Uterus (tissue), 4 donors: Measurements from ENCODE around the gene STUM. TPM values are rescaled to one million over a fixed set of nuclear protein-coding genes. Genes with fewer than 3 reads are reported as not detected.

Experiments used
- DNase-seq, 2 donors: peaks; one replicate each; pipeline ENCODE4 v3.0.0-alpha.2; 2019 to 2020
- H3K27ac ChIP-seq, 2 donors: fragments of 200-600 bp; sonication (generic); 1 replicate in 1 of 2; 2 replicates in 1 of 2; pipeline ENCODE4 v1.5.1; 2016 to 2018
- H3K27me3 ChIP-seq, 2 donors: fragments of 200-600 bp; sonication (generic); one replicate each; pipeline ENCODE4 v1.5.1; 2018 to 2019; ENCODE audit warnings: control low read depth in 1 of 2
- H3K36me3 ChIP-seq, 2 donors: fragments of 200-600 bp; sonication (generic); one replicate each; pipeline ENCODE4 v1.5.1; 2019; ENCODE audit warnings: control low read depth in 1 of 2
- H3K4me1 ChIP-seq, 2 donors: fragments of 200-600 bp; sonication (generic); one replicate each; pipeline ENCODE4 v1.5.1; 2018 to 2019; ENCODE audit warnings: control low read depth in 1 of 2
- H3K4me3 ChIP-seq, 2 donors: fragments of 200-600 bp; sonication (generic); 1 replicate in 1 of 2; 2 replicates in 1 of 2; pipeline ENCODE4 v1.5.1; 2018 to 2019; ENCODE audit warnings: mild to moderate bottlenecking in 1 of 2
- H3K9me3 ChIP-seq, 2 donors: fragments of 200-600 bp; sonication (generic); one replicate each; pipeline ENCODE4 v1.5.1; 2019; ENCODE audit warnings: control low read depth in 1 of 2
- POLR2A ChIP-seq, 2 donors: fragments of 450-650 bp; IDR thresholded peaks; one replicate each; pipeline ENCODE4 v1.6.1; 2016; ENCODE audit warnings: antibody characterized with exemption in 2 of 2, mild to moderate bottlenecking in 1 of 2, moderate library complexity in 1 of 2
- intact Hi-C: fragments of 100-400 bp; cut with DNase I; formaldehyde crosslinking; loops from one replicate; pipeline ENCODE4 v1.15.1; 2023; ENCODE audit warnings: low total_unique reads
- total RNA-seq, 4 donors: library from RNA; depleted of rRNA in 3 of 4; stranded (reverse); fragments of >200 nt in 3 of 4; gene quantifications; one replicate each; pipeline versions ENCODE4 v1.1.0 to v1.2.4, GENCODE V29; 2014 to 2023
- TF ChIP-seq, protein P1 (sequence below), 4 experiments: fragments of 200-600 bp in 2 of 4; fragments of 450-650 bp in 2 of 4; sonication (generic) in 2 of 4; IDR thresholded peaks; one replicate each; pipeline ENCODE4 v1.5.1; 2016 to 2019; ENCODE audit warnings: antibody characterized with exemption in 4 of 4, mild to moderate bottlenecking in 2 of 4, moderate library complexity in 1 of 4
- donor health status: DM: yes; HTN: yes; CAD: no.

Gene STUM
- total RNA-seq, 4 donors from 2014 or later = 0.88 to 9.1 (median 2.2) TPM

DNA sequence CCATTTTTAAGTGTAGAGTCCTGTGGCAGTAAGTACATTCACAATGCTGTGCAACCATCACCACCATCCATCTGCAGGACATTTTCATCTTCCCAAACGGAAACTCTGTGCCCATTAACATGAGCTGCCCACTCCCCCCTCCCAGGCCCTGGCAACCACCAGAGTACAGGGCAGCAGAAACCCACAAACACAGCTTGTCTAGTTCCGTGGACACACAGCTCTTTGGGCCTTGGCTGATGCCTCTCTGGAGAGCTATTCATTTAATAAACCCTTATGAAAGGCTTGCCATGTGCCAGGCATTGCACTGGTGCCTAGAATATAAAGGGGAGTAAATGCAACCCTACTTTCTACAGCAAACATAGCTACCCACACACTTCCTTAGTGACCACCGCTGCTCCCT, 28.0 kb downstream of the STUM start:
- no peak overlapping the region for H3K27ac ChIP-seq
- TF ChIP-seq, protein P1, sequence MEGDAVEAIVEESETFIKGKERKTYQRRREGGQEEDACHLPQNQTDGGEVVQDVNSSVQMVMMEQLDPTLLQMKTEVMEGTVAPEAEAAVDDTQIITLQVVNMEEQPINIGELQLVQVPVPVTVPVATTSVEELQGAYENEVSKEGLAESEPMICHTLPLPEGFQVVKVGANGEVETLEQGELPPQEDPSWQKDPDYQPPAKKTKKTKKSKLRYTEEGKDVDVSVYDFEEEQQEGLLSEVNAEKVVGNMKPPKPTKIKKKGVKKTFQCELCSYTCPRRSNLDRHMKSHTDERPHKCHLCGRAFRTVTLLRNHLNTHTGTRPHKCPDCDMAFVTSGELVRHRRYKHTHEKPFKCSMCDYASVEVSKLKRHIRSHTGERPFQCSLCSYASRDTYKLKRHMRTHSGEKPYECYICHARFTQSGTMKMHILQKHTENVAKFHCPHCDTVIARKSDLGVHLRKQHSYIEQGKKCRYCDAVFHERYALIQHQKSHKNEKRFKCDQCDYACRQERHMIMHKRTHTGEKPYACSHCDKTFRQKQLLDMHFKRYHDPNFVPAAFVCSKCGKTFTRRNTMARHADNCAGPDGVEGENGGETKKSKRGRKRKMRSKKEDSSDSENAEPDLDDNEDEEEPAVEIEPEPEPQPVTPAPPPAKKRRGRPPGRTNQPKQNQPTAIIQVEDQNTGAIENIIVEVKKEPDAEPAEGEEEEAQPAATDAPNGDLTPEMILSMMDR (IDR thresholded peaks at IDR 0.05) = no peak
- no peak for TF ChIP-seq POLR2A (IDR thresholded peaks at IDR 0.05)
- H3K4me3 ChIP-seq = no peak overlapping the region
- H3K4me1 ChIP-seq = no peaks in the 10 kb centered on the region
- no peaks in the 10 kb centered on the region for H3K36me3 ChIP-seq
- no peaks in the 10 kb centered on the region for H3K9me3 ChIP-seq
- DNase-seq = no peak
- intact Hi-C loops = no loop called here
- H3K27me3 ChIP-seq = no peaks in the 10 kb centered on the region

DNA sequence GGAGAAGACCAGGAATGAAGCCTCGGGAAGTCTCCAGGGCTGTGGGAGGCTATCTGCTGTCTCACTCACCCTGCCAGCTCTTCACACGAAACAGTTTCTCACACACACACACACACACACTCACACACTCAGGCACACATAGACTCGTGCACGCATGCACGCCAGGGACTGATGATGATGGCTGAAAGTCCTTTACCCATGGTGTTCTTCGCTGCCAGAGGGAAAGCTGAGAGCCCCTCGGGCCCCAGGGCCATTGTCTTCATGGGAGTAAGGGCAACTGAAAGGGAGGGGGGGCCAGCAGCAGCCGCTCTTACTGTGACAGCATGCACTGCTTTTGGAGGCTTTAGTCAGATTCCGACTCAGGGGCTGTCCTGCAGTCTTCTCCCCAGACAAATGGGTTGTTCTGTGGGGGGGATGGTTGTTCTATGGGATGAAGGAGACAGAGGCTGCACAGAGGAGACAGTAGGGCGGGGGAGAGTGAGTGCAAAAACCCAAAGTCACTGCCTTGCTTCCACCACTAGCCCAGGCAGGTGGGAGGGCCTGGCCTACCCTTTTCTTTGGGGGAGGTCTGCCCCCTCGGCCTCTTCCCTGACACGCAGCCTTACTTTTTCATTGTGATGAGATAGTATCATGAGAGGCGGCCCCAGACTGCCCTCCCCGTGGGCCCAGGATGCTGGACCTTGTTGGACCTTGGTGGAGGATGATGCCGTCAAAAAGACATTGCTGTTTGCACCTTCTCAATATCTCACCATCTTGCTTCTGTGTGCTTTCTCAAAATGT, 29.0 kb downstream of the STUM start:
- no peaks in the 10 kb centered on the region for H3K27me3 ChIP-seq
- no peak overlapping the region for H3K27ac ChIP-seq
- no peaks in the 10 kb centered on the region for H3K9me3 ChIP-seq
- H3K4me1 ChIP-seq = no peaks in the 10 kb centered on the region
- H3K36me3 ChIP-seq = no peaks in the 10 kb centered on the region
- H3K4me3 ChIP-seq = no peak overlapping the region
- intact Hi-C loops = no loop called here
- DNase-seq = no peak
- TF ChIP-seq, protein P1 (IDR thresholded peaks at IDR 0.05) = no peak
- TF ChIP-seq POLR2A (IDR thresholded peaks at IDR 0.05) = no peak

DNA sequence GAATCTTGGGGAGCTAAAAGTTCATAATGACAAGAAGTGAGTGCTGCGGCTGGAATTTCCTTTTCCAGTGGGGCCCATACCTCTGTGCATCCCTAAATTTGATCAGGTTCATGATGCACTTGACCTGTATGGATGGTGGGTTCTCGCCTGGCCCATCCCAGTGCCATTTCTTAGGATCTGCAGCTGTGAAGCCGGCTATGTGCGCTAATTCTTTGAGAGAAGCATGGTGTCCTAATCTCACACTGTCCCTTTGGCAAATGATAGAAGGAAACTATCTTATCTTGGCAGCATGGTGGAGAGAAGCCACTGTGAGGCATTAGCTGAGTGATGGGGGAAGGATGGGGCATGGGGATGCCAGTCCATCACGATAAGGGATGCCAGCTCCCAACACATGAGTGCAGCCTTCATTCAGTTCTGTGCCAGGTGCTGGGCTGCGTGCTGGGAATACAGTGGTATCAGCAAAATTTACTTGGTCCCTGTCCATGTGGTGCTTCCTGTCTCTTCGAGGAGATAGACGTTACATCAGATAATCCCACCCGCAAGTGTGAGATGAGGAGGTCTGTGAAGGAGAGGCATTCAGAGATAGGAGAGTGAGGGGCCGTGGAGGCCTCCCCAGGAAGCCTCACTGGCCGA, 30.5 kb downstream of the STUM start:
- no peak for DNase-seq
- TF ChIP-seq, protein P1 (IDR thresholded peaks at IDR 0.05) = no peak
- no peak for TF ChIP-seq POLR2A (IDR thresholded peaks at IDR 0.05)
- no peak overlapping the region for H3K4me3 ChIP-seq
- no peaks in the 10 kb centered on the region for H3K9me3 ChIP-seq
- intact Hi-C loops = no loop called here
- H3K27me3 ChIP-seq = no peaks in the 10 kb centered on the region
- H3K4me1 ChIP-seq = no peaks in the 10 kb centered on the region
- no peaks in the 10 kb centered on the region for H3K36me3 ChIP-seq
- H3K27ac ChIP-seq = no peak overlapping the region

DNA sequence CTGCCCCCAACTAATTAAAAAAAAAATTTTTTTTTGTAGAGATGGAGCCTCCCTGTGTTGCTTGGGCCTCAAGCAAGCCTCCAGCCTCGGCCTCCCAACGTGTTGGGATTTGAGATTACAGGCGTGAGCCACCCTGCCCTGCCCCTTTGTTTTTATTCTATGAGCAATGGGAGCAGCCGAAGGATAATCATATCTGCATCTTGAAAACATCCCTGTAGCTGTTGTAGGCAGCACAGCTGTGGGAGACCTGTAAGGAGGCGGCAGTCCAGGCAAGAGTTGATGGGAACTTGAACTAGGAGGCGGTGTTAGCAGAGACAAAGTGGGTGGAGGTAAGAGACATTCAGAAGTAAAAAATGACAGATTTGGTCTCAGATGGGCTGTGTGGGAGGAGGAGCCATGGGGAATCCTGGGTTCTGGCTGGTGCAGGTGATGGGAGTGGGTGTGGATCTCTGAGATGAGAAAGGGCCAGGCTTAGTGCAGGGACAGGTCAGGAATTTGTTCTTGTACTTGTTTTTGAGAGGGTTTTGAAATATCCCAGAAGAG, 31.3 kb downstream of the STUM start:
- no peak overlapping the region for H3K27ac ChIP-seq
- no peak for TF ChIP-seq POLR2A (IDR thresholded peaks at IDR 0.05)
- TF ChIP-seq, protein P1 (IDR thresholded peaks at IDR 0.05) = no peak

More for the DNA sequence above, 31.3 kb downstream of the STUM start:
- no peaks in the 10 kb centered on the region for H3K4me1 ChIP-seq
- no peaks in the 10 kb centered on the region for H3K36me3 ChIP-seq
- intact Hi-C loops = no loop called here
- H3K27me3 ChIP-seq = no peaks in the 10 kb centered on the region
- no peak overlapping the region for H3K4me3 ChIP-seq
- H3K9me3 ChIP-seq = no peaks in the 10 kb centered on the region
- no peak for DNase-seq
